K562 (cell line): Measurements from ENCODE around the gene PRR23E. TPM values are rescaled to one million over a fixed set of nuclear protein-coding genes. Genes with fewer than 3 reads are reported as not detected.

Source experiments
- ATAC-seq: fragments of 200-7000 bp; cut with Tn5 transposase; 3 replicates; pipeline ENCODE4 v1.9.1; 2020; ENCODE audit warnings: moderate library complexity
- BruUV-seq: library from RNA; stranded (reverse); fragments of 400-500 nt; replicated peaks from 2 replicates; lab custom pipeline; 2021; lab: Mats Ljungman, UMichigan
- CTCF ChIA-PET: fragments of 300-600 bp; formaldehyde crosslinking; extraction: SDS; loops from one replicate; lab custom pipeline; 2021; ENCODE audit warnings: low intra/inter-chr PET ratio; lab: Yijun Ruan, JAX
- POLR2A ChIA-PET: fragments of 300-600, 350-650 bp; sonication (Branson Sonifier 250); formaldehyde crosslinking; extraction: SDS; loops from one replicate; lab custom pipeline; 2021; ENCODE audit warnings: antibody characterized with exemption, inconsistent platforms; lab: Yijun Ruan, JAX
- DNase-seq, 4 experiments: peaks; one replicate each; pipeline versions ENCODE4 v3.0.0 to v3.0.0-alpha.2; 2011 to 2018; ENCODE audit warnings: low spot score in 3 of 4, mixed read lengths in 3 of 4; ENCODE audit errors: extremely low read depth in 1 of 4
- FAIRE-seq: peaks from 2 replicates; lab custom pipeline; 2011; peaks lifted over from hg19 to GRCh38; lab: Jason Lieb, UNC
- H2AFZ ChIP-seq: 2 replicates; pipeline ENCODE4 v1.6.0; 2011; ENCODE audit warnings: low read depth, low read length, control low read depth, inconsistent platforms
- H3K27ac ChIP-seq: fragments of 200-600 bp; 3 replicates; pipeline ENCODE4 v1.8.0; 2011; ENCODE audit warnings: low read depth, mild to moderate bottlenecking, control low read depth, inconsistent platforms, low read length, moderate library complexity, mixed read lengths; ENCODE audit errors: extremely low read depth
- H3K27me3 ChIP-seq, 2 experiments: fragments of 300-600 bp in 1 of 2; 2 replicates in 1 of 2; 3 replicates in 1 of 2; pipeline versions ENCODE4 v1.6.0 to v1.8.0; 2011; ENCODE audit warnings: inconsistent platforms in 2 of 2, low read length in 2 of 2, mild to moderate bottlenecking in 1 of 2, mixed read lengths in 1 of 2, moderate library complexity in 1 of 2; ENCODE audit not compliant: control insufficient read depth in 2 of 2, insufficient read depth in 2 of 2
- H3K36me3 ChIP-seq: fragments of 300-600 bp; 3 replicates; pipeline ENCODE4 v1.8.0; 2011; ENCODE audit warnings: mild to moderate bottlenecking, low read length, inconsistent platforms; ENCODE audit not compliant: control insufficient read depth, insufficient read depth
- H3K4me1 ChIP-seq, 2 experiments: fragments of 200-600 bp in 1 of 2; replicated peaks in 1 of 2; 2 replicates in 1 of 2; 3 replicates in 1 of 2; pipeline versions ENCODE4 v1.5.1 to v1.8.0; 2011; ENCODE audit warnings: inconsistent platforms in 2 of 2, low read length in 2 of 2, mild to moderate bottlenecking in 1 of 2, mixed read lengths in 1 of 2, moderate library complexity in 1 of 2; ENCODE audit not compliant: control insufficient read depth in 2 of 2, insufficient read depth in 2 of 2
- H3K4me2 ChIP-seq: 2 replicates; pipeline ENCODE4 v1.6.1; 2011; ENCODE audit warnings: low read length, control low read depth, inconsistent platforms, mixed read lengths; ENCODE audit not compliant: insufficient read depth
- H3K4me3 ChIP-seq: fragments of 200-600 bp; sonication (generic), shearing (Covaris generic); 2 replicates; pipeline ENCODE4 v1.5.1; 2016; ENCODE audit warnings: control low read depth, inconsistent platforms
- H3K79me2 ChIP-seq: fragments of 200-600 bp; 3 replicates; pipeline ENCODE4 v1.8.0; 2011; ENCODE audit warnings: low read length, inconsistent platforms; ENCODE audit not compliant: control insufficient read depth, insufficient read depth
- H3K9ac ChIP-seq, 2 experiments: 2 replicates each; pipeline versions ENCODE4 v1.6.0 to v1.6.1; 2011; ENCODE audit warnings: low read depth in 2 of 2, low read length in 2 of 2, control low read depth in 1 of 2, inconsistent platforms in 1 of 2, mild to moderate bottlenecking in 1 of 2, mixed read lengths in 1 of 2; ENCODE audit not compliant: insufficient read depth in 1 of 2
- H3K9me1 ChIP-seq: one replicate; pipeline ENCODE4 v1.6.0; 2011; ENCODE audit warnings: inconsistent platforms, mild to moderate bottlenecking, low read length, moderate library complexity; ENCODE audit not compliant: control insufficient read depth, insufficient read depth
- H3K9me3 ChIP-seq: replicated peaks from 2 replicates; pipeline ENCODE4 v1.5.1; 2011; ENCODE audit warnings: low read depth, low read length, inconsistent platforms; ENCODE audit not compliant: control insufficient read depth, insufficient read depth
- H4K20me1 ChIP-seq: replicated peaks from 2 replicates; pipeline ENCODE4 v1.6.1; 2011; ENCODE audit warnings: low read length, inconsistent platforms, mixed read lengths; ENCODE audit not compliant: control insufficient read depth, insufficient read depth
- CBX5 ChIP-seq: IDR thresholded peaks from 2 replicates; pipeline ENCODE4 v1.6.1; 2014; ENCODE audit warnings: low read depth, borderline replicate concordance
- CHD2 ChIP-seq: IDR thresholded peaks from 2 replicates; pipeline ENCODE4 v1.6.1; 2011; ENCODE audit warnings: low read depth, low read length
- ELF2 ChIP-seq: fragments of 250-450 bp; sonication (Bioruptor Pico); IDR thresholded peaks from 2 replicates; pipeline ENCODE4 v1.5.0; 2021; ENCODE audit warnings: mild to moderate bottlenecking
- FOXA1 ChIP-seq: fragments of 450-650 bp; IDR thresholded peaks from 2 replicates; pipeline ENCODE4 v1.6.1; 2016; ENCODE audit warnings: mild to moderate bottlenecking, borderline replicate concordance
- HDAC8 ChIP-seq: fragments of 450-650 bp; IDR thresholded peaks from 2 replicates; pipeline ENCODE4 v1.6.1; 2016; ENCODE audit warnings: mild to moderate bottlenecking, missing genetic modification characterization, moderate library complexity, missing compliant biosample characterization
- NRF1 ChIP-seq, 2 experiments: fragments of 450-650 bp; IDR thresholded peaks in 1 of 2; conservative IDR thresholded peaks in 1 of 2; 2 replicates each; pipeline ENCODE4 v1.6.1; 2014; ENCODE audit warnings: mild to moderate bottlenecking in 2 of 2
- ZBTB17 ChIP-seq: fragments of 450-650 bp; formaldehyde crosslinking; IDR thresholded peaks from 2 replicates; pipeline ENCODE4 v1.4.0; 2020; ENCODE audit warnings: mild to moderate bottlenecking
- ZBTB49 ChIP-seq: sonication (generic); formaldehyde crosslinking; IDR thresholded peaks from 2 replicates; pipeline ENCODE4 v1.8.0; 2022; ENCODE audit warnings: missing genetic modification reagents, mild to moderate bottlenecking, borderline replicate concordance
- WGBS: fragments of 100-300 bp; shearing (Covaris generic); methylation state at CpG from one replicate; pipeline ENCODE4 v1.1.6; 2016; ENCODE audit warnings: low coverage, mixed read lengths; ENCODE audit not compliant: insufficient coverage; ENCODE audit errors: missing lambda C conversion rate; 5-methylcytosine and 5-hydroxymethylcytosine counted together
- in situ Hi-C: fragments of 300-500 bp; cut with MboI; formaldehyde crosslinking; loops from 4 replicates; pipeline ENCODE4 v1.15.0; 2018; ENCODE audit warnings: inconsistent platforms, mixed read lengths
- intact Hi-C: fragments of 100-400 bp; cut with micrococcal nuclease; formaldehyde crosslinking; loops from 2 replicates; pipeline ENCODE4 v1.14.2; 2022
- polyA plus RNA-seq, 8 experiments: library from polyadenylated mRNA; depleted of rRNA in 4 of 8; stranded (reverse) in 5 of 8; unstranded in 3 of 8; fragments of >200 nt; fragmentation: Nextera tagmentation in 2 of 8; fragmentation: Illumina TruSeq in 1 of 8; extraction: Ambion mirVana in 2 of 8; extraction: Trizol in 1 of 8; gene quantifications; 2 replicates each; pipeline versions ENCODE4 v1.2.1 to v1.2.3, GENCODE V29; 2011 to 2014; ENCODE audit warnings: inconsistent platforms in 1 of 8, missing spikeins in 1 of 8
- total RNA-seq, 7 experiments: library from RNA; depleted of rRNA in 6 of 7; stranded (reverse); fragments of >200 nt in 6 of 7; fragmentation: Illumina TruSeq in 2 of 7; extraction: Trizol in 2 of 7; gene quantifications; 2 replicates each; pipeline versions ENCODE4 v1.2.1 to v1.2.3, GENCODE V29; 2011 to 2021; ENCODE audit warnings: low replicate concordance in 1 of 7

Gene PRR23E
- total and polyA plus RNA-seq, 9 of the 15 experiments (the other 6 are each of a cell fraction or from before 2014, with no cell fraction given) = not detected

- Histone ChIP-seq H3K27me3 (no peaks in the 10 kb centered on the region), H3K36me3 (no peaks in the 10 kb centered on the region), H2AFZ (no peak overlapping the region), H3K27ac (no peak overlapping the region), H3K4me3 (no peak overlapping the region), H3K4me2 (no peak overlapping the region), H4K20me1 (no peaks in the 10 kb centered on the region), H3K79me2 (no peaks in the 10 kb centered on the region), H3K9ac (no peak overlapping the region), H3K4me1 (no peaks in the 10 kb centered on the region), H3K9me3 (peaks cover 2% of the 10 kb centered on the region; the same call in 1 of the 2 replicates), H3K9me1 (no peaks in the 10 kb centered on the region)
- CTCF ChIA-PET = no interaction called here
- BruUV-seq = no TSS peak
- no peak for TF ChIP-seq FOXA1
- no peak for TF ChIP-seq HDAC8
- TF ChIP-seq ZBTB17 = no peak
- TF ChIP-seq ELF2 (CRISPR knock-in tag) = no peak
- no peak for TF ChIP-seq ZBTB49 (CRISPR knock-in tag)
- TF ChIP-seq CBX5 = no peak
- TF ChIP-seq NRF1 (conservative IDR thresholded peaks at IDR 0.05 in 1 of 2, IDR thresholded peaks at IDR 0.05 in 1 of 2) = no peak
- no peak for TF ChIP-seq CHD2
- in situ Hi-C loops (no loop called here), intact Hi-C loops (no loop called here)
- DNase-seq (no peak), ATAC-seq (no peak), FAIRE-seq (no peak)
- POLR2A ChIA-PET = interaction anchor here (0.7 kb wide), 1 partner anchor 138 kb away, joined by 4 read pairs; no protein-coding TSS in a partner anchor
- 9% methylated on average over 5 of the region's 7 CpGs for WGBS
Measured at GRCh38 chr3:127159543-127159942, 33.4 kb upstream of the PRR23E start.
